HL-60/S4 treated with retinoic acid at 250 ng/mL for 4 days and 3 days (cell line): Measurements from ENCODE around the gene ATG9B.

ENCODE experiments used
- in situ Hi-C: fragments of 300-500 bp; cut with MboI; formaldehyde crosslinking; loops from 2 replicates; pipeline ENCODE4 v1.7.0; 2022; ENCODE audit warnings: low sequenced_read_pairs

ATG9B gene

DNA sequence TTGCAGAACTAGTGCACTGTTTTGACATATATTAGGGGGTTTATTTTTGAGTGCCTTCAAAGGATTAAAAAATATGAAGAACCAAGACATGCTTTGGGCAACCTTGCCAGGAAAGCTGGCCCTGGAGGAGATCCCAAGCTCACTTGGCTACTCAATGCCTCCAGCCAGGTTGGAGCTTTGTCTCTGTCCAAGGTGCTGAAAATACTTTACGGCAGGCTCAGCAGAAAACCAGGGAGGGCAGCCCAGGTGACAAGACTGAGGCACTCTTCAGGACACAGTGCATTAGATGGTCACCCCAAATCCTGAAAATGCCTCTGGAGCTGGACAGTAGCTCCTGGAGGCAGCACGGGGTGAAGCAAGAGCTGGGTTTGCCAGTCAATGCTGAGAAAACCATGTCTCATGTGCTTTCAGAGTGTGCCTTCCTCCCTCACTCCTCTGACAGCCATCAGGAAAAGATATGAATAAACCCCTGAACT is 40.4 kb downstream of the ATG9B start:
- in situ Hi-C loops = loop anchor here (10.0 kb wide), 1 partner anchor 209 kb away; no protein-coding TSS in a partner anchor

DNA sequence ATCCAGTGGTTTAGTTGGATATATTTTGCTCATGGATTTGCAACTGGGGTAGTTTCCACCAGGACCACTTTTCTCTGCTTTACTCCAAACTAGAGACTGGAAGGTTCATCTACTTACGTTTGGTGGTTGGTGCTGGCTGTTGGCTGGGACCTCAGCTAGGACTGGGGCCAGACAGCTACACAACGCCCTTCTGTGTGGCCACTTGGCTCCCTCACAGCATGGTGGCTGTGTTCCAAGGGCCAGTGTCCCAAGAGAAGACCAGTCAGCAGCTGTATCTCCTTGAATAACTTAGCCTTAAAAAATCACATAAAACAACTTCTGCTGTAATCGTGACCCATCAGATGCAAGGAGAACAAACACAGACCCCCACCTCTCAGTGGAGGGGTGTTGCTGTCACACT is 41.9 kb downstream of the ATG9B start:
- in situ Hi-C loops = loop anchor here (10.0 kb wide), 1 partner anchor 208 kb away; no protein-coding TSS in a partner anchor

DNA sequence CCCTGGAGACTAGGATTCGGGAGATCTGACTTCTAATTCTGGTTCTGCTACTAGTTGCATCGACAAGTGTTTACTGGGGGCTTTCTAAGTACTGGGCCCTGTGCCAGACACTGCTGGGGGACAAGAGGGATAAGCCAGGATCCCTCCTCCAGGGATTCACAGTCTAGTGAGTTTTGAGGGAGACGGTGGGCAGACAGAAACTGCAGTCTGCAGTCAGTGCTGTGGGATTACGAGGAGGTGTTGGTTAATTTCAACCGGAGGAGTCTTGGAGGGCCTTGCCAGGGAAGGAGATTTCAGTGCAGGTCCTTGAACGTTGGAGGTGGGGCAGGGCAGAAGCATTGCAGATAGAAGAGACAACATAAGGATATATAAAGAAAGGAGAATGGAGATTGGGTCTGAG is 42.6 kb downstream of the ATG9B start:
- in situ Hi-C loops = loop anchor here (10.0 kb wide), 1 partner anchor 207 kb away; no protein-coding TSS in a partner anchor

DNA sequence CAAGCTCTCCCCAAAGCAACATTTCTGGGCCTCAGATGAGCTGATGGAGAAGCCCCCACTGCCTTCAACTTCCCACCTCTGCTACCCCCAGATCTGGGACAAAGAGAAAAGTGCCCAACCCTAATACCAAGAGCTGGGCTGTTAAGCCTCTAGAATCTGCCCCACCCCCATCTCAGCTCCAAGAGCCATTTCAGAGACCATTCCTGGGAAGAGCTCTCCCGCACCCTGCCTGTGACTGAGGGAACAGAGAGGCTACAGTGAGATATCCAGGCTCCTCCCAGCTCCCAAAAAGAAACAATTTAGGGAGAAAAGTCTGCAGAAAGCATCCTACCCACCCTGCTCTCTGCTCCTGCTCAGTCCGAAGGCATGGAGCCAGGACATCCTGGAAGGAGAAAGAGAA is 43.6 kb downstream of the ATG9B start:
- in situ Hi-C loops = loop anchor here (10.0 kb wide), 1 partner anchor 206 kb away; no protein-coding TSS in a partner anchor

DNA sequence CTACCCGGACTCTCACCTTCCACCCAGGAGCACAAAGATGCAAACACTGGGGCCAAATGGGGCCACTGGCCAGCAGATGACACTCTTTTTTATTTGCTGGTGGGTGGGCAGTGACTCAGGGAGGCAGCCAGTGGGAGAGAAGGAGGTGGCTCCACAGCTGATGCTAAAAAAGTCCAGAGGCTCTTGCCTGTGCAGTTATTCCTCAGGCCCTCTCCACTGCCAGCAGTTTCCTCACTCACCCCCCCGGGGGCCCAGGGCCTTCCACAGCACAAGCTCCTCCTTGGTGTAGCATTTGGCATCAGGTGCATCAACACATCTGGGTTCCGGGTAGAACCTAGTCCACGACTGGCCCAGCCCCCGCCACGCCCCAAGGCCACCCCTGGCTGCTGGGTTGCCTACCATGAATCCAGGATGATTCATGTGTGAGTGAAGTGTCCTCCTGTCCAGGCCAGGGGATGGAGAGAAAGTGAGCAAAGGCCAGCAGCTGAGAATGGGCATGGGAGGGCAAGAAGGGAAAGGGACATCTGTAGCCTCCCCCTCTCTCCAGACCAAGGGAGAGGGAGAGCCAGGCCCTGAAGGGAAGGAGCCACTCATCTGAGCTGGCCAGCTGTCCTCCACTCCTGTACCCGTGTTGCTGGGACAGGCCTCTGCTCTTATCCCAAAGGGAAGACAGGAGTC is 44.4 kb downstream of the ATG9B start:
- in situ Hi-C loops = loop anchor here (10.0 kb wide), 1 partner anchor 205 kb away; no protein-coding TSS in a partner anchor

DNA sequence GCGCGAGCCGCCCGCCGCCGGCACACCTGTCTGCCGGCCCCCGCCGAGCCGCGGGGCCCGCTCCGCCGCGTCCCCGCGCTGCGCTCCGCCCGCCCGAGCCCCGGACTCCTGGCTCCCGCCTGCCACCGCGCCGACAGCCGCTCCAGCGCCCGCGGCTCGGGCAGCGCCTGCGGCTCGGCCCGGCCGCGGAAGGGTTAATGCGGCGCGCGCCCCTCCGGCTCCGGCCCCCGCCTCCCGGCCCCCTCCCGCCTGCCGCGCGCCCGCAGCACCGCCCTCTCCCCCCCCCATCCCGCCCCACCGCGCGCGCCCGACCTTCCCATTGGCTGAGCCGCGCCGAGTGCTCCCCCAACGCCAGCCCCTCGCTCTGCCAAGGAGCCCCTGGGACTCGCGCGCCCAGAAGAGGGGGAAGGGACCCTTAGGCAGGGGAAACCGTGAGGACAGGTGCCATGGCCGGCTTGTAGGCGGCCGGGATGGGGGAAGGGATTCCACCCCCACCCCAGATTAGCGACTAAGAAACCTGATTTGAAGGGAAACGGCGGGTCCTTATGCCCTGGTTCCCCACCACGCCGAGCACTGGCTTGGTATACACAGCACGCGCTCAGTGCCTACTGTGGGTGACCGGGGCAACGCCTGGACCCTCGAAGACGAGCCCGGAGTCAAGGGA is 46.0 kb downstream of the ATG9B start, which contains the start of gene KCNH2:
Gene KCNH2 (minus strand): TSS at position 196 of the 664 bp plus-strand sequence. CDS start 408 bp downstream, outside the sequence.
- in situ Hi-C loops = no loop called here

DNA sequence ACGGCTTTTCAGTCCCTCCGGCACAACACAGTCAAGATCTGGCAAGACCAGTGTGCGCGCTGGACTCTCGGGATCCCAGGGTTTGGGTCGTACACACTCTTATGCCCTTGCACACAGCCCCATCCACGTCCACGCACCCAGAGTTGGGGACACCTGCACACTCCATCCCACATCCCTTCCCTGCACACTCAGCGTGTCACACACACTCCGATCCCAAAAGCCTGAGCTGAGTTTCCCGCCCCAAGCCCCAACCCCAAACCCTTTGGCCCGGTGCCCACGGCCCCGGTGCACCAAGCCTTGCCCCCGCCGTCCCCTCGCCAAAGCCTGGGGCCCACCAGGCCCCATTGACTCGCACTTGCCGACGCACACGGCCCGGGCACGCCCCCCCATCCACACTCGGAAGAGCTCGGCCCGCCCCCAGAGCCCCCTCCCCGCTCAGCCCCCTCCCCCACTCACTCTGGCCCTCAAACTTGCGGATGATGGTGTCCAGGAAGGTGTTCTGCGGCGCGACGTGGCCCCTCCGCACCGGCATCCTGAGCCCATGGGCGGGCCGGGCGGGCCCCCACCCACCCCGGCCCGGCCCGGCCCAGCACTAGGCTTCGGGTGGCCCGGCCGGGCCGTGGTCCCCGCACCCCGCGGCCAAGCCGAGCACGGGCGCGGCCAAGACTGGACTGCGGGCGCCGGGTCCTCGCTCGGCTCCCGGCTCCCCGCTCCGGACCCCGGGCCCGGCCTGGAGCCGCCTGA is 46.7 kb downstream of the ATG9B start:
- in situ Hi-C loops = no loop called here

DNA sequence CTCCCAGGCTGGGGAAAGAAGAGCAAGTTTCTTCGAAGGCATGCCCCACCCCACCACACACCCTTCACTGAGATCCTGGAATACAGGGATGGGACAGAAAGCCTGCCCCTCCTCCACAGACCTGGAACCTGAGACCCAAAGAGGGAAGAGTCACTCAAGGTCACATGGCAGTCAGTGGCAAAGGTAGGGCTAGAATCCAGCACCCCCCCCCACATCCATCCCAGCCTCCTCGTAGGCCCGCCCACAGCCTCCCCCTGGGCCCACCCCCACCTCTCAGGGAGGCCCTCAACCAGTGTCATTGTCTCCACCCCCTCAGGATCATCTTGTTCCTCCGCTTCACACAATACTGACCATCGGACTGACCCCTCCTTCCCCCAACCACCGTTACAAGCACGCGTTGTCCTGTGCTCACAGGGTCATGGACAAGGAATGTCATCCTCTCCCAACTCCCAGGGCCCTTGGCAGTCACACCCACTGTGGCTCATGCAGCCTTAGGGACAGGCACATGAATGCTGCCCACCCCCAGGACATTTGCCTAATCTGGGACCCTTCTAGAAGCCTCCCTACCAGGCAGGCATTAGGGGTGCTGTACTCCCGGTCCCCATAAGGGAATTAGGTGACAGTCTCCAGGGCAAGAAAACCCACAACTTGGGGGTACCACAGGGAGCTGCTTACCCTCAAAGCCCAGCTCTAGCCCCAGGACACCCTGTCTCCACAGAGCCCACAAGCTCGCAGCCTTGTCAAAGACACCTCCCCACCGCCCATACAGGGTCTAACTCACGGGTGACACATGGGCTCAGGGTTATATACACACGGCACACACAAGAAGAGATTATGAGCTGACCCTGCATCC is 47.5 kb downstream of the ATG9B start:
- in situ Hi-C loops = no loop called here

DNA sequence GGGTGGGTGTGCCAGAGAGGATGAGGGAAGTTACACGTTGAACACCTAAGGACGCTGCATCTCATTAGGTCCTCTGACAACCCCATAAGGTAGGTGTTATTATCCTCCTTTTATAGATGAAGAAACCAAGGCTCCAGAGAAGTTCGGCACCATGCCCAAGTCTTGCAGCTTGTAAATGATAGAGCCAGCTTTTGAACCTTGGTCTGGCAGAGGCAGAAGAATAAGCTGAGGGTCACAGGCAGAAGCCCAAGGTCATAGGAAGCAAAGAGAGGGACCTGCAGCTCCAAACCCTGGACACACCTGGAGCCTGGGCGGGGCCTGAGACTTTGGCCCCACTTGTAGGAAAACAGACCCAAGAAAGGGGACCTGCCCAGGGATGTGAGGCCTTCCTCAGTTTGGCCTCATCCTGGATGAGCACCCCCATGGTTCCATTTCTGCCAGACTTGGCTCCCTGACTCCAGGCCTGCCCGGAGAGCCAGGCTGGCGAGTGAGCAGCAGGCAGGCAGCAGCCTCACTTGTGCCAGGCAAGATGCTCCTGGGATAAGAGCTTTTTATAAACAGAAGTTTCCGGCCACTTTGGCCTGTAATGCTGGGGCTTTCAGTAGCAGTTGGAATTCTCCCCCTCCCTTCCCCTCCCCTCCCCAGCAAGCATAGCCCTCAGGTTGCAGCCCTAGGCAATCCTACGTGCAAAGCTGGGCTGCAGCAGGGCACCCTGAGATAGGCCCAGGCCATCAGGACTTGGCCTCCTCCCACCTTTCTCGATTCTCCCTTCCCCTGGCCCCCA is 48.6 kb downstream of the ATG9B start:
- in situ Hi-C loops = no loop called here

DNA sequence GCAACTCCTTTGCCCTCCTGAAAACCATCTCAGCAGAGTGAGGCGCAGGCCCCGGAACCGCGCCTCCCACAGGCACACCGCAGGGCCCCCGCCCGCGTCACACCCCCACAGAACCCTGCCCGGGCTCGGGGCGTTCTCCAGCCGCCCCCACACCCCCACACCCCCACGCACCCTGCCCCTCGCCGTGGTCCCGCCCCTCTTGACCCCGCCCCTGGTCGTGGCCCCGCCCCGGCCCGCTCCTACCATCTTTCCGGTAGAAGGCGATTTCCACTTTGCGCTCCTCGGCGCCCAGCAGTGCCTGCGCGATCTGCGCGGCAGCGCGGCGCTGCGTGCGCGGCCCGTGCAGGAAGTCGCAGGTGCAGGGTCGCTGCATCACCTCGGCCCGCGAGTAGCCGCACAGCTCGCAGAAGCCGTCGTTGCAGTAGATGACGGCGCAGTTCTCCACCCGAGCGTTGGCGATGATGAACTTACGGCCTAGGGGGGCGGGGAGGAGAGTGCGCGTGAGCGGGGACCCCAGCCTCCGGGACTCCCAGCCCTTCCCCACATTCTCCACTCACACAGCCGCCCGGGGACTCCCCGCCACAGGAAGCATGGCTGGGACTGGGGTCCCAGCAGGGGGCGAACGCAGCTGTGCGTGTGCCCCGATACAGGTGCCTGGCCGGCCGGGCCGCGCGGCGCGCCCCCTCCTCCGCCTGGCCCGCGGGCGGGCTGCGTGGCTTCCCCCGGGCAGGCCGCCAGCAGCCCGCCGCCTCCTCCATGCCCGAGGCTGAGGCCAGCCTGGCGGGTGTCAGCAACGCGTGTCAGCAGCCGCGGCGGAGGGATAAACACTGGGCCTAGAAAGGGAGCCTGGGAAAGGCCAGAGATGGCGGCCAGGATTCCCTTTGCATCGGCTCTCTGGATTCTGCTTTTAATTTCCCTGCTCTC is 49.6 kb downstream of the ATG9B start:
- in situ Hi-C loops = no loop called here

DNA sequence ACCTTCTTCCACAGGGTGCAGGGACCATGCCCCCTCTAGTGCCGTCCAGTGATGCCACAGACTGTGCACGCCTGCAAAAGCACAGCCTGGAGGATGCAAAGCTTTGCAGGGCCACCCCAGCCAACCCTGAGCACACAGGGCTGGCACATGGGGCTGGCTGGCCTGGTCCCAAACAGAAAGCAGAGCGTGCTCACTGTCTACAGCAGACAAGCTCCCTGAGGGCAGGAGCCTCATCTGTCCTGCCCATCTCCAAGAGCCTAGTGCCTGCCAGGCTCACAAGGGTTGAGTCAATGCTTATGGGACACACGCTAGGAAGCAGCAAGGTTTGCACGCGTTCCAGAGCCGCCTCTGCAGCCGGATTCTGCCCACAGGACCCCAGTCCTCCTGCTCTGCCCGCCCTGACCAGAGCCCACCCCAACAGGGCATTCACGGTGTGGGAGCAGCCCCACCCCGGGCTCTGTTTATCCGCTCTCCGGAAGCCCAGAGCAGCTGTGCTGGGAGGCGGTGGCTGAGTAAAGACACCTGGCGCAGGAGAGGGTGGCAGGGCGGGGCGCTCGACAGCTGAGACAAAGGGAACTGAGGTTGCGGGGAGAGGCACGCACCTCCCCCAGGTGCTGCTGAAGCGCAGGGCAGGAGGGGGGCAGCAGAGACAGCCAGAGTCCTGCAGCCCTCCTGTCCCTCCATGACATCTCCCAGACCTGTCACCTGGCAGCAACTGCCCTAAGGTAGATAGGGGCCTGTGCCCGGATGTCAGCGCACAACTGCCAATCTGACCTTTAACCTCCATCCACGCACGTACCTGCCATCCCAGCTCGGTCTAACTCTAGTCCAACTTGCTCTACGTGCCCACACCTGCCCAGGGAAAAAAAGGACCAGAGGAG is 50.5 kb downstream of the ATG9B start:
- in situ Hi-C loops = no loop called here

DNA sequence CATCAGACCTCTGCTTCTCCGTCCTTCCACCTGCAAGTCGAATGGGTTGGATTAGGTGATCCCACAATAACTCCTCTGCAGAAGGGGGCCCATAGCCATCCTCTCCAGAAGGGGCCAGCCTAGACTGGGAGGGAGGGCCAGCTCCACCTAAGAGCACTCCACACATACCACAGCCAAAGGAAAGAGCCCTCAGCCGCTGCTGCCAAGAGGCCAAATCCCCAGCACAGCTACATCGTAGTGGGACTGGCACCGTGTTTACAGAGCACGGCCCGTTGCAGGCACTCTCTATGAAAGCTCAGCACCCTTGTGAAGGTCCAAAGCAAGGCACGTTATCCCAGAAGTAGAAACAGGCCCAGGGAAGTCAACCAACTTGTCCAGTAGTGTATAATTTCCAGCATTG is 51.6 kb downstream of the ATG9B start:
- in situ Hi-C loops = no loop called here

DNA sequence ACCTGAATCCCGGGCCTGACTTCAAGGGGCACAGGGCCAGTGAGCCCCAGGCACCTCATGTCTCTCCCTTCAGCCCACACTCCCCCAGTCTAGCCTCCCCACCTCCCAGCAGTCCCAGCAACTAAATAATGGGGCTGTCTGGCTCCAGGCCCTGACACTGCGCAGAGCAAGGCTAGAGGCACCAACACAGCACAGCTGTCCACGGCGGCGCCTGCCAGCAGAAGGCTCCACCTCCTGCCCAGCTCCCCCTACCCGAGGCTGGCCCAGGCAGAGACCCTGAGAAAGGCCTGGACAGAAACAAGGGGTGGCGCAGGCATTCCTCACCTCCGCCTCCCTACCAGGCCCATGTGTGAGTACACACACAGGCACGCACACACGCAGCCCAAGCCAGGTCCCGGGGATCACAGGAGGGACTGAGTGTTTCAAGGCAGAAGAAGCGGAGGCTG is 52.2 kb downstream of the ATG9B start:
- in situ Hi-C loops = no loop called here

DNA sequence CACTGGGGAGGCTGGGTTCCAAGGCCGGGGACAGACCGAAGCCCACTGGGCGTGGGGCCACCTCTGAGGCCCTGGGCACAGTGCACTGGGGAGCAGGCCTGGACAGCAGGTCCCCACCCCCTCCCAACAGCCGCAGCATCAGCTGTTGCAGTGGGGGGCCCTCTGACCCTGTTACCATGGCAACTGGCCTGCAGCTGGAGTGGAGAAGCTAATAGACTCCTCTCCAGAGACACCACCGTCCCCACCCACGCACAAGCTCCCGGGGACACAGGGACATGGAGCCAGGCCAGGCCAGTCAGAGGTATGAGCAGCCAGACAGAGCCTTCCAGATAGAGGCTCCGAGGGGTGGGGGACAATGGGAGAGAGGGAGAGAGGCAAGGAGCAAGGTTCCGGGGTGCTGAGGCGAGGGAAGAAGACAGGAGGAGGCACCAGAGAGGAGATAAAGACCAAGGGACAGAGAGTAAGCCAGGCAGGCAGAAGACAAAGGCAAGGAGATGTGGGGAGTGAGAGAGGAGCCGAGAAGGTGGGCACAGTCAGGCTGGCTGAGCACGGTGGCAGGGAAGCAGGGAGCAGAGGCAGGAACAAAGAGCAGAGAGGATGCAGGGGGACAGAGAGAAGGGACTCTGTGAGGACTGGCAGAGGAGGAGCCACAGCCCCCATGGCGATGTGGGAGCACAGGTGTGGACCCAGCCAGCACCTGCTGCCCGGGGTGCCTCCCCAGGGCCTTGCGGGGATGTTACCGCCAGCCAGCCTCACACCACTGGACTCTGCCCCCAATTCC is 52.9 kb downstream of the ATG9B start:
- in situ Hi-C loops = no loop called here

DNA sequence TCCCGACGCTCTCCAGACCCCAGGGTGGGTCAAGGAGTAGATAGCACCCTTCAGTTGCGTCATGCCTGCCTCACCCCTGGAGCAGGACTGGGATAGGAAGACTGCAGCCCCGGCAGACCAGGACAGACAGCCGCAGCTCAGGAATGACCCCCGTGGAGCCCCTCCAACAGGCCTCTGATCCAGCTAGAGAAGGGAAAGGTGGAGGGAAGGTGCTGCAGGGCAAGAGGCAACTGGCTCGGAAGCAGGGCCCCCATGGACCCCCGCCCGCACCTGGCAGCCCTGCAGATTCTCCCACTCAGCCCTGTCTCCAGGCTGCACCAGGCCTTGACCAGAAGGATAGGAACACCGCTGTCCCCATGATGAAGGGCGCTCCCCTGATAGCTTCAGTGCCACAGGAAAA is 53.9 kb downstream of the ATG9B start:
- in situ Hi-C loops = no loop called here

DNA sequence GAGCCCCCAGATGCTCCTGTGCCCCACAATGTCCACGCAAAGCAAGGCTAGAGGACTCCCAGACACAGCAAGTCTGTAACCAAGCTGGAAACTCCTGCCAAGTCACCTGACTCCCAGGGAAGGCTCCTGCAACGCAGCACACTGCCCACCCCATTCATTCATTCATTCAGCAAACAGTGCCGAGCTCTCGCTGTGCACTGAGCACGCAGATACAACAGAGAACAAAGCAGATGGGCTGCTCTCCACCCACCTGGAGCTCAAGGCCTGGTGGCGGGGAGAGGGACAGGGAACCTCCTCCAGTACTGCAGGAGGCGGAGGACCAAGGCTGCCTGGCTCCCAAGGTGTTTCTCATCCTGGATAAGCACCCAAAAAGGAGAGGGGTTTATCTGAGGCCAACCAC is 54.8 kb downstream of the ATG9B start:
- in situ Hi-C loops = no loop called here
